ENCODE measurements around the gene MAGI1.

The MAGI1 gene

GRCh38 chr3:65500398-65501306 is 538.1 kb downstream of the MAGI1 start:
- DNase-seq, result no peak

GRCh38 chr3:65497846-65498245 is 540.9 kb downstream of the MAGI1 start:
- no peak for DNase-seq

- no peak for DNase-seq
These were observed 541.5 kb downstream of the MAGI1 start for GRCh38 chr3:65497236-65497635.

GRCh38 chr3:65493938-65494337 is 544.8 kb downstream of the MAGI1 start:
- no peak for DNase-seq

GRCh38 chr3:65493371-65493882 is 545.3 kb downstream of the MAGI1 start:
- DNase-seq, result no peak

- DNase-seq, result no peak
These were observed 546.5 kb downstream of the MAGI1 start for GRCh38 chr3:65492249-65492648.

GRCh38 chr3:65490114-65490513 is 548.6 kb downstream of the MAGI1 start:
- DNase-seq, result no peak

- DNase-seq, result no peak
These were observed 549.5 kb downstream of the MAGI1 start for GRCh38 chr3:65489253-65489652.

- no peak for DNase-seq
These were observed 552.8 kb downstream of the MAGI1 start for GRCh38 chr3:65485826-65486469.

GRCh38 chr3:65484964-65485363 is 553.8 kb downstream of the MAGI1 start:
- no peak for DNase-seq

- DNase-seq, result no peak
These were observed 555.2 kb downstream of the MAGI1 start for GRCh38 chr3:65483480-65483879.

- no peak for DNase-seq
These were observed 555.7 kb downstream of the MAGI1 start for GRCh38 chr3:65483011-65483410.

- no peak for DNase-seq
These were observed 557.6 kb downstream of the MAGI1 start for GRCh38 chr3:65481085-65481484.

GRCh38 chr3:65479990-65480389 is 558.7 kb downstream of the MAGI1 start:
- no peak for DNase-seq

GRCh38 chr3:65478551-65479500 is 559.9 kb downstream of the MAGI1 start:
- DNase-seq, result no peak

- DNase-seq, result no peak
These were observed 565.0 kb downstream of the MAGI1 start for GRCh38 chr3:65473736-65474135.

- no peak for DNase-seq
These were observed 566.2 kb downstream of the MAGI1 start for GRCh38 chr3:65472501-65472900.

- no peak for DNase-seq
These were observed 572.3 kb downstream of the MAGI1 start for GRCh38 chr3:65466300-65466988.

GRCh38 chr3:65449841-65450428 is 588.8 kb downstream of the MAGI1 start:
- DNase-seq, result no peak

- no peak for DNase-seq
These were observed 590.6 kb downstream of the MAGI1 start for GRCh38 chr3:65448120-65448519.

GRCh38 chr3:65445573-65446169 is 593.0 kb downstream of the MAGI1 start:
- no peak for DNase-seq
